Transverse colon (tissue), 4 donors: ENCODE measurements around the gene DDX47. TPM values are rescaled to one million over a fixed set of nuclear protein-coding genes. Genes with fewer than 3 reads are reported as not detected.

Experiments used
- DNase-seq: peaks from one replicate; pipeline ENCODE4 v3.0.0-alpha.2; 2019
- H3K27ac ChIP-seq, 4 donors: fragments of 200-600 bp; sonication (generic); 2 replicates each; pipeline ENCODE4 v1.5.1; 2016 to 2018; ENCODE audit warnings: inconsistent platforms in 4 of 4
- H3K27me3 ChIP-seq: fragments of 200-600 bp; sonication (generic); 2 replicates; pipeline ENCODE4 v1.5.1; 2017; ENCODE audit warnings: inconsistent platforms
- H3K36me3 ChIP-seq, 4 donors: fragments of 200-600 bp; sonication (generic); 2 replicates each; pipeline ENCODE4 v1.5.1; 2017 to 2019; ENCODE audit warnings: inconsistent platforms in 4 of 4
- H3K4me1 ChIP-seq, 4 donors: fragments of 200-600 bp; sonication (generic); 2 replicates each; pipeline ENCODE4 v1.5.1; 2017 to 2020; ENCODE audit warnings: inconsistent platforms in 4 of 4
- H3K4me3 ChIP-seq, 4 donors: fragments of 200-600 bp; sonication (generic); 1 replicate in 1 of 4; 2 replicates in 3 of 4; pipeline versions ENCODE4 v1.5.1 to v1.6.1; 2017 to 2019; ENCODE audit warnings: inconsistent platforms in 4 of 4
- H3K9me3 ChIP-seq, 2 donors: fragments of 200-600 bp; sonication (generic); 2 replicates each; pipeline ENCODE4 v1.5.1; 2017 to 2019; ENCODE audit warnings: inconsistent platforms in 2 of 2
- CTCF ChIP-seq, 5 experiments: fragments of 200-600 bp in 3 of 5; fragments of 450-650 bp in 2 of 5; sonication (generic) in 3 of 5; IDR thresholded peaks; 1 replicate in 2 of 5; 2 replicates in 3 of 5; pipeline ENCODE4 v1.5.1; 2016 to 2017; ENCODE audit warnings: antibody characterized with exemption in 5 of 5, inconsistent platforms in 3 of 5, mild to moderate bottlenecking in 2 of 5, moderate library complexity in 1 of 5
- EP300 ChIP-seq: sonication (generic); formaldehyde crosslinking; IDR thresholded peaks from one replicate; pipeline ENCODE4 v1.6.1; 2017; ENCODE audit warnings: antibody characterized with exemption, low read depth
- POLR2A ChIP-seq: fragments of 450-650 bp; IDR thresholded peaks from one replicate; pipeline ENCODE4 v1.6.1; 2016; ENCODE audit warnings: antibody characterized with exemption, mild to moderate bottlenecking, moderate library complexity
- POLR2AphosphoS5 ChIP-seq, 3 donors: sonication (generic); formaldehyde crosslinking; IDR thresholded peaks; one replicate each; pipeline ENCODE4 v1.6.1; 2016; ENCODE audit warnings: antibody characterized with exemption in 3 of 3
- WGBS, 2 donors: methylation state at CpG; one replicate each; pipeline ENCODE4 v1.1.5; 2018; ENCODE audit warnings: low coverage in 1 of 2; 5-methylcytosine and 5-hydroxymethylcytosine counted together
- in situ Hi-C, 4 donors: fragments of 200-750 bp; cut with MboI; loops; one replicate each; pipeline versions ENCODE4 v1.15.0 to v1.15.1; 2017; ENCODE audit warnings: low sequenced_read_pairs in 3 of 4, low pct_ligation_motif_present in 1 of 4, low pct_unique_long_range_greater_than_20kb in 1 of 4
- intact Hi-C: fragments of 100-400 bp; cut with DNase I; formaldehyde crosslinking; loops from one replicate; pipeline ENCODE4 v1.15.1; 2023; ENCODE audit warnings: low total_unique reads
- total RNA-seq, 4 donors: library from RNA; depleted of rRNA; stranded (reverse); fragments of >200 nt; gene quantifications; one replicate each; pipeline ENCODE4 v1.1.0, GENCODE V29; 2016

Gene DDX47
- total RNA-seq, 4 donors from 2014 or later = 22.1 to 47.8 (median 31.8) TPM

GRCh38 chr12:12868477-12869235 is 55.5 kb downstream of the DDX47 start:
- no peaks in the 10 kb centered on the region for H3K36me3 ChIP-seq
- H3K4me1 ChIP-seq = peaks cover 6 to 20% (median 17%) of the 10 kb centered on the region in 4 donors
- H3K9me3 ChIP-seq = no peaks in the 10 kb centered on the region
- in situ Hi-C loops (no loop called here), intact Hi-C loops (no loop called here)
- DNase-seq = no peak
- H3K27ac ChIP-seq = no peak overlapping the region
- no peak for TF ChIP-seq POLR2AphosphoS5 (IDR thresholded peaks at IDR 0.05)
- TF ChIP-seq EP300 = no peak
- TF ChIP-seq CTCF (IDR thresholded peaks at IDR 0.05) = no peak
- no peak for TF ChIP-seq POLR2A
- no peak overlapping the region for H3K4me3 ChIP-seq
- H3K27me3 ChIP-seq = no peaks in the 10 kb centered on the region
- WGBS, 2 donors = 56 to 79% methylated on average over 2 to 3 of the region's 3 CpGs

- Histone ChIP-seq H3K9me3 (no peaks in the 10 kb centered on the region), H3K4me3 (no peak overlapping the region), H3K27me3 (no peaks in the 10 kb centered on the region), H3K27ac (no peak overlapping the region), H3K36me3 (no peaks in the 10 kb centered on the region), H3K4me1 (peaks cover 6 to 38% (median 19%) of the 10 kb centered on the region in 4 donors)
- WGBS, 2 donors = 70 to 82% methylated on average over 7 of the region's 7 CpGs
- in situ Hi-C loops (no loop called here), intact Hi-C loops (no loop called here)
- TF ChIP-seq CTCF (IDR thresholded peaks at IDR 0.05) (no peak), EP300 (no peak), POLR2AphosphoS5 (IDR thresholded peaks at IDR 0.05) (no peak), POLR2A (no peak)
- no peak for DNase-seq
Observed at GRCh38 chr12:12870465-12870864, 57.3 kb downstream of the DDX47 start.

GRCh38 chr12:12871587-12872138 is 58.5 kb downstream of the DDX47 start:
- Histone ChIP-seq H3K36me3 (no peaks in the 10 kb centered on the region), H3K4me3 (no peak overlapping the region), H3K27me3 (no peaks in the 10 kb centered on the region), H3K27ac (peak overlapping the region; percentile 66 to 73 (median 72)), H3K4me1 (peaks cover 6 to 41% (median 19%) of the 10 kb centered on the region in 4 donors), H3K9me3 (no peaks in the 10 kb centered on the region)
- in situ Hi-C loops (no loop called here), intact Hi-C loops (no loop called here)
- 86 to 89% methylated on average over 1 to 6 of the region's 6 CpGs for WGBS, 2 donors
- no peak for DNase-seq
- TF ChIP-seq POLR2AphosphoS5 (IDR thresholded peaks at IDR 0.05) (no peak), POLR2A (no peak), CTCF (IDR thresholded peaks at IDR 0.05) (no peak), EP300 (no peak)

- H3K36me3 ChIP-seq = no peaks in the 10 kb centered on the region
- intact Hi-C loops (no loop called here), in situ Hi-C loops (no loop called here)
- H3K9me3 ChIP-seq = no peaks in the 10 kb centered on the region
- peaks cover 6 to 43% (median 19%) of the 10 kb centered on the region in 4 donors for H3K4me1 ChIP-seq
- 54 to 56% methylated on average over 7 to 10 of the region's 10 CpGs for WGBS, 2 donors
- peak overlapping the region; percentile 66 to 73 (median 72) for H3K27ac ChIP-seq
- H3K27me3 ChIP-seq = no peaks in the 10 kb centered on the region
- TF ChIP-seq CTCF (IDR thresholded peaks at IDR 0.05) = no peak
- TF ChIP-seq POLR2AphosphoS5 (IDR thresholded peaks at IDR 0.05) = peak in 1 of 3 donors; percentile 57
- peak; percentile 51 for TF ChIP-seq EP300
- no peak for TF ChIP-seq POLR2A
- H3K4me3 ChIP-seq = no peak overlapping the region
- DNase-seq = peak; percentile 74
Observed at GRCh38 chr12:12872139-12872933, 59.2 kb downstream of the DDX47 start.
